GM23338 (cell line): ENCODE measurements around the gene CYP4B1. TPM values are rescaled to one million over a fixed set of nuclear protein-coding genes. Genes with fewer than 3 reads are reported as not detected.

ENCODE experiments used
- ATAC-seq: fragments of 200-7000 bp; cut with Tn5 transposase; 3 replicates; pipeline ENCODE4 v1.9.1; 2020
- DNase-seq: peaks from one replicate; pipeline ENCODE4 v3.0.0-alpha.2; 2015; ENCODE audit warnings: low spot score
- H2AFZ ChIP-seq: fragments of 200-600 bp; sonication (generic); 2 replicates; pipeline ENCODE4 v1.8.0; 2016; ENCODE audit warnings: antibody characterized with exemption, mild to moderate bottlenecking, moderate library complexity
- H3F3A ChIP-seq: fragments of 200-600 bp; sonication (generic); replicated peaks from 2 replicates; pipeline ENCODE4 v1.8.0; 2017; ENCODE audit warnings: antibody characterized with exemption, mixed run types, low read depth
- H3K27ac ChIP-seq: fragments of 200-600 bp; sonication (generic); 2 replicates; pipeline ENCODE4 v1.6.1; 2016; ENCODE audit warnings: low read depth
- H3K27me3 ChIP-seq: fragments of 200-600 bp; sonication (generic); 2 replicates; pipeline ENCODE4 v1.8.0; 2016; ENCODE audit warnings: mild to moderate bottlenecking, mixed run types, moderate library complexity; ENCODE audit not compliant: insufficient read depth
- H3K36me3 ChIP-seq: fragments of 200-600 bp; sonication (generic); 2 replicates; pipeline ENCODE4 v1.8.0; 2016; ENCODE audit warnings: mild to moderate bottlenecking; ENCODE audit not compliant: insufficient read depth
- H3K4me1 ChIP-seq: fragments of 200-600 bp; sonication (generic); 2 replicates; pipeline ENCODE4 v1.8.0; 2016; ENCODE audit warnings: mild to moderate bottlenecking, moderate library complexity; ENCODE audit not compliant: insufficient read depth
- H3K4me2 ChIP-seq: fragments of 200-600 bp; sonication (generic); 2 replicates; pipeline ENCODE4 v1.7.1; 2017; ENCODE audit warnings: mixed run types
- H3K4me3 ChIP-seq: fragments of 200-600 bp; sonication (generic); 2 replicates; pipeline ENCODE4 v1.6.1; 2016; ENCODE audit warnings: mixed run types
- H3K79me2 ChIP-seq: fragments of 200-600 bp; sonication (generic); replicated peaks from 2 replicates; pipeline ENCODE4 v1.8.0; 2017; ENCODE audit warnings: mild to moderate bottlenecking; ENCODE audit not compliant: insufficient read depth
- H3K9me2 ChIP-seq: fragments of 200-600 bp; sonication (generic); 2 replicates; pipeline ENCODE4 v1.8.0; 2017; ENCODE audit not compliant: insufficient read depth
- H4K20me1 ChIP-seq: fragments of 200-600 bp; sonication (generic); replicated peaks from 2 replicates; pipeline ENCODE4 v1.8.0; 2017; ENCODE audit warnings: mild to moderate bottlenecking; ENCODE audit not compliant: insufficient read depth
- H3K27ac Mint-ChIP-seq: 2 replicates; pipeline ENCODE4 v1.8.0; 2020; ENCODE audit warnings: inconsistent platforms, mild to moderate bottlenecking, moderate library complexity, mixed read lengths
- H3K27me3 Mint-ChIP-seq: 3 replicates; pipeline ENCODE4 v1.8.0; 2022; ENCODE audit warnings: low read depth, mild to moderate bottlenecking, moderate library complexity, mixed read lengths, inconsistent platforms; ENCODE audit not compliant: insufficient read depth, poor library complexity
- H3K36me3 Mint-ChIP-seq: 3 replicates; pipeline ENCODE4 v1.8.0; 2021; ENCODE audit warnings: low read depth, mild to moderate bottlenecking, inconsistent platforms, moderate library complexity, mixed read lengths
- H3K4me1 Mint-ChIP-seq: 3 replicates; pipeline ENCODE4 v1.8.0; 2020; ENCODE audit warnings: mild to moderate bottlenecking, inconsistent platforms, mixed read lengths
- H3K4me3 Mint-ChIP-seq: 3 replicates; pipeline ENCODE4 v1.8.0; 2021; ENCODE audit warnings: moderate library complexity, mild to moderate bottlenecking, inconsistent platforms, mixed read lengths
- H3K9me3 Mint-ChIP-seq: 3 replicates; pipeline ENCODE4 v1.8.0; 2020; ENCODE audit warnings: moderate library complexity, mild to moderate bottlenecking, inconsistent platforms, mixed read lengths
- JUNB ChIP-seq: IDR thresholded peaks from one replicate; pipeline ENCODE4 v1.6.1; 2016; ENCODE audit warnings: antibody characterized with exemption; ENCODE audit not compliant: unreplicated experiment
- NANOG ChIP-seq: IDR thresholded peaks from 2 replicates; pipeline ENCODE4 v1.6.1; 2016; ENCODE audit warnings: antibody characterized with exemption, borderline replicate concordance
- STAT1 ChIP-seq: IDR thresholded peaks from one replicate; pipeline ENCODE4 v1.6.1; 2016; ENCODE audit warnings: antibody characterized with exemption; ENCODE audit not compliant: unreplicated experiment
- ZNF114 ChIP-seq: fragments of 250-450 bp; sonication (Bioruptor Pico); IDR thresholded peaks from 2 replicates; pipeline ENCODE4 v1.5.0; 2020; ENCODE audit warnings: mild to moderate bottlenecking, moderate library complexity
- ZNF331 ChIP-seq: fragments of 250-450 bp; sonication (Bioruptor Pico); IDR thresholded peaks from 2 replicates; pipeline ENCODE4 v1.5.0; 2020; ENCODE audit warnings: low read depth, mild to moderate bottlenecking, moderate library complexity
- polyA plus RNA-seq: library from polyadenylated mRNA; unstranded; fragments of >200 nt; fragmentation: Nextera tagmentation; extraction: Ambion mirVana; gene quantifications from 2 replicates; pipeline ENCODE4 v1.2.1, GENCODE V29; 2016
- total RNA-seq: library from RNA; depleted of rRNA; stranded (reverse); fragments of >200 nt; shearing (Covaris generic); gene quantifications from 2 replicates; pipeline ENCODE4 v1.2.3, GENCODE V29; 2014
- TF ChIP-seq, protein P1 (sequence below): IDR thresholded peaks from 2 replicates; pipeline ENCODE4 v1.6.1; 2016; ENCODE audit warnings: antibody characterized with exemption
- TF ChIP-seq, protein P2 (sequence below): fragments of 250-450 bp; sonication (Bioruptor Pico); IDR thresholded peaks from 2 replicates; pipeline ENCODE4 v1.5.0; 2020; ENCODE audit warnings: mild to moderate bottlenecking, moderate library complexity

The CYP4B1 gene
- total and polyA plus RNA-seq, 2 experiments from 2014 or later, result not detected

DNA sequence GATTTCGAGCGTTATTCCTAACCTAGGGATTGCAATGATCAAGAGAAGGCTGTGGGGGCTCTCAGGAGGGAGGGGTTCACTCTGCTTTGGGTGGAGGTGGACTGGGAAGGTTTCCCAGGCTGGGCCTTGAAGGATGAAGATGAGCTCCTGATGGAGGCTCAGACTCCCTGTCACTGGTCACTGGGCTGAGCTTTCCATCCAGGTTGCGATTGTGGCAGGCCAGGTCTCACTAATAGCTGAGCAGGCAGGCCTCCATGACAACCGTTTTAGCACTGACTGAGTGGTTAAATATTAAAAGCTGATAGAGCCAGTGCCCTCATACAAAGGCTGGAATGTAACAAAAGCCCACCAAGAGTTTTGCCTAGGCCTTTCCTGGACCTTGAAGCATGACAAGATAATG lies 43.7 kb upstream of the CYP4B1 start:
- H3K4me2 ChIP-seq, result no peak overlapping the region
- Mint-ChIP-seq H3K27me3 (peaks cover 2% of the 10 kb centered on the region), H3K4me1 (peaks cover 23% of the 10 kb centered on the region), H3K36me3 (no peaks in the 10 kb centered on the region), H3K27ac (no peak overlapping the region), H3K4me3 (no peak overlapping the region), H3K9me3 (no peaks in the 10 kb centered on the region)
- no peaks in the 10 kb centered on the region for H3K9me2 ChIP-seq
- no peaks in the 10 kb centered on the region for H3K27me3 ChIP-seq
- no peaks in the 10 kb centered on the region for H3K79me2 ChIP-seq
- no peak overlapping the region for H3K27ac ChIP-seq
- H3K4me1 ChIP-seq, result peaks cover 17% of the 10 kb centered on the region; the same call in 1 of the 2 replicates
- no peak overlapping the region for H3K4me3 ChIP-seq
- TF ChIP-seq, protein P1, sequence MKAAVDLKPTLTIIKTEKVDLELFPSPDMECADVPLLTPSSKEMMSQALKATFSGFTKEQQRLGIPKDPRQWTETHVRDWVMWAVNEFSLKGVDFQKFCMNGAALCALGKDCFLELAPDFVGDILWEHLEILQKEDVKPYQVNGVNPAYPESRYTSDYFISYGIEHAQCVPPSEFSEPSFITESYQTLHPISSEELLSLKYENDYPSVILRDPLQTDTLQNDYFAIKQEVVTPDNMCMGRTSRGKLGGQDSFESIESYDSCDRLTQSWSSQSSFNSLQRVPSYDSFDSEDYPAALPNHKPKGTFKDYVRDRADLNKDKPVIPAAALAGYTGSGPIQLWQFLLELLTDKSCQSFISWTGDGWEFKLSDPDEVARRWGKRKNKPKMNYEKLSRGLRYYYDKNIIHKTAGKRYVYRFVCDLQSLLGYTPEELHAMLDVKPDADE, result no peak
- TF ChIP-seq ZNF114 (CRISPR knock-in tag) (no peak), ZNF331 (no peak), NANOG (no peak), STAT1 (no peak), JUNB (no peak)
- TF ChIP-seq, protein P2, sequence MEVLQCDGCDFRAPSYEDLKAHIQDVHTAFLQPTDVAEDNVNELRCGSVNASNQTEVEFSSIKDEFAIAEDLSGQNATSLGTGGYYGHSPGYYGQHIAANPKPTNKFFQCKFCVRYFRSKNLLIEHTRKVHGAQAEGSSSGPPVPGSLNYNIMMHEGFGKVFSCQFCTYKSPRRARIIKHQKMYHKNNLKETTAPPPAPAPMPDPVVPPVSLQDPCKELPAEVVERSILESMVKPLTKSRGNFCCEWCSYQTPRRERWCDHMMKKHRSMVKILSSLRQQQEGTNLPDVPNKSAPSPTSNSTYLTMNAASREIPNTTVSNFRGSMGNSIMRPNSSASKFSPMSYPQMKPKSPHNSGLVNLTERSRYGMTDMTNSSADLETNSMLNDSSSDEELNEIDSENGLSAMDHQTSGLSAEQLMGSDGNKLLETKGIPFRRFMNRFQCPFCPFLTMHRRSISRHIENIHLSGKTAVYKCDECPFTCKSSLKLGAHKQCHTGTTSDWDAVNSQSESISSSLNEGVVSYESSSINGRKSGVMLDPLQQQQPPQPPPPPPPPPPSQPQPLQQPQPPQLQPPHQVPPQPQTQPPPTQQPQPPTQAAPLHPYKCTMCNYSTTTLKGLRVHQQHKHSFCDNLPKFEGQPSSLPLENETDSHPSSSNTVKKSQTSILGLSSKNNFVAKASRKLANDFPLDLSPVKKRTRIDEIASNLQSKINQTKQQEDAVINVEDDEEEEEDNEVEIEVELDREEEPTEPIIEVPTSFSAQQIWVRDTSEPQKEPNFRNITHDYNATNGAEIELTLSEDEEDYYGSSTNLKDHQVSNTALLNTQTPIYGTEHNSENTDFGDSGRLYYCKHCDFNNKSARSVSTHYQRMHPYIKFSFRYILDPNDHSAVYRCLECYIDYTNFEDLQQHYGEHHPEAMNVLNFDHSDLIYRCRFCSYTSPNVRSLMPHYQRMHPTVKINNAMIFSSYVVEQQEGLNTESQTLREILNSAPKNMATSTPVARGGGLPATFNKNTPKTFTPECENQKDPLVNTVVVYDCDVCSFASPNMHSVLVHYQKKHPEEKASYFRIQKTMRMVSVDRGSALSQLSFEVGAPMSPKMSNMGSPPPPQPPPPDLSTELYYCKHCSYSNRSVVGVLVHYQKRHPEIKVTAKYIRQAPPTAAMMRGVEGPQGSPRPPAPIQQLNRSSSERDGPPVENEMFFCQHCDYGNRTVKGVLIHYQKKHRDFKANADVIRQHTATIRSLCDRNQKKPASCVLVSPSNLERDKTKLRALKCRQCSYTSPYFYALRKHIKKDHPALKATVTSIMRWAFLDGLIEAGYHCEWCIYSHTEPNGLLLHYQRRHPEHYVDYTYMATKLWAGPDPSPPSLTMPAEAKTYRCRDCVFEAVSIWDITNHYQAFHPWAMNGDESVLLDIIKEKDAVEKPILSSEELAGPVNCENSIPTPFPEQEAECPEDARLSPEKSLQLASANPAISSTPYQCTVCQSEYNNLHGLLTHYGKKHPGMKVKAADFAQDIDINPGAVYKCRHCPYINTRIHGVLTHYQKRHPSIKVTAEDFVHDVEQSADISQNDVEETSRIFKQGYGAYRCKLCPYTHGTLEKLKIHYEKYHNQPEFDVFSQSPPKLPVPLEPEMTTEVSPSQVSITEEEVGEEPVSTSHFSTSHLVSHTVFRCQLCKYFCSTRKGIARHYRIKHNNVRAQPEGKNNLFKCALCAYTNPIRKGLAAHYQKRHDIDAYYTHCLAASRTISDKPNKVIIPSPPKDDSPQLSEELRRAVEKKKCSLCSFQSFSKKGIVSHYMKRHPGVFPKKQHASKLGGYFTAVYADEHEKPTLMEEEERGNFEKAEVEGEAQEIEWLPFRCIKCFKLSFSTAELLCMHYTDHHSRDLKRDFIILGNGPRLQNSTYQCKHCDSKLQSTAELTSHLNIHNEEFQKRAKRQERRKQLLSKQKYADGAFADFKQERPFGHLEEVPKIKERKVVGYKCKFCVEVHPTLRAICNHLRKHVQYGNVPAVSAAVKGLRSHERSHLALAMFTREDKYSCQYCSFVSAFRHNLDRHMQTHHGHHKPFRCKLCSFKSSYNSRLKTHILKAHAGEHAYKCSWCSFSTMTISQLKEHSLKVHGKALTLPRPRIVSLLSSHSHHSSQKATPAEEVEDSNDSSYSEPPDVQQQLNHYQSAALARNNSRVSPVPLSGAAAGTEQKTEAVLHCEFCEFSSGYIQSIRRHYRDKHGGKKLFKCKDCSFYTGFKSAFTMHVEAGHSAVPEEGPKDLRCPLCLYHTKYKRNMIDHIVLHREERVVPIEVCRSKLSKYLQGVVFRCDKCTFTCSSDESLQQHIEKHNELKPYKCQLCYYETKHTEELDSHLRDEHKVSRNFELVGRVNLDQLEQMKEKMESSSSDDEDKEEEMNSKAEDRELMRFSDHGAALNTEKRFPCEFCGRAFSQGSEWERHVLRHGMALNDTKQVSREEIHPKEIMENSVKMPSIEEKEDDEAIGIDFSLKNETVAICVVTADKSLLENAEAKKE (CRISPR knock-in tag), result no peak
- no peaks in the 10 kb centered on the region for H4K20me1 ChIP-seq
- no peak overlapping the region for H2AFZ ChIP-seq
- DNase-seq, result no peak
- H3F3A ChIP-seq, result no peaks in the 10 kb centered on the region
- no peaks in the 10 kb centered on the region for H3K36me3 ChIP-seq
- no peak for ATAC-seq
